ENCODE results near the gene METTL16. TPM values are rescaled to one million over a fixed set of nuclear protein-coding genes. Genes with fewer than 3 reads are reported as not detected.

The METTL16 gene
- polyA plus RNA-seq, 1 of the 3 experiments (the other 2 are of a cell fraction), result 8.1 TPM

GRCh38 chr17:2445638-2446037 lies 66.0 kb downstream of the METTL16 start (continued):
- TF ChIP-seq TAF1 (IDR thresholded peaks at IDR 0.05; ENCODE audit: borderline replicate concordance, low read depth, low read length), result no peak
- TF ChIP-seq USF1 (IDR thresholded peaks at IDR 0.05; ENCODE audit: borderline replicate concordance, low read depth), result no peak
- TF ChIP-seq MEF2A (IDR thresholded peaks at IDR 0.05; ENCODE audit: borderline replicate concordance, low read depth), result no peak

- ChIA-PET POLR2A (no interaction called here), CTCF (interaction anchor here (1.1 kb wide), 1 partner anchor 29 kb away, joined by 3 read pairs; no protein-coding TSS in a partner anchor)
- Histone ChIP-seq H3K9me3 (peaks cover 5% of the 10 kb centered on the region; the same call in 1 of the 2 replicates), H3K27ac (ENCODE audit: low read depth in 2 of 2, low read length in 1 of 2) (no peak overlapping the region), H3K79me2 (ENCODE audit: insufficient read depth) (no peaks in the 10 kb centered on the region; the same call in 1 of the 2 replicates), H3K4me3 (ENCODE audit: low read depth in 2 of 2, low read length in 1 of 2) (no peak overlapping the region), H3K4me2 (no peak overlapping the region), H3K27me3 (ENCODE audit: insufficient read depth) (no peaks in the 10 kb centered on the region), H3F3A (replicated peaks; ENCODE audit: insufficient read depth) (peaks cover 11% of the 10 kb centered on the region), H2AFZ (ENCODE audit: low read depth) (no peak overlapping the region), H3K9ac (no peak overlapping the region), H3K36me3 (replicated peaks in 1 of 2; ENCODE audit: control insufficient read depth in 1 of 2, insufficient read depth in 2 of 2, low read length in 1 of 2) (peaks cover 4 to 25% of the 10 kb centered on the region in 2 experiments), H4K20me1 (ENCODE audit: insufficient read depth) (no peaks in the 10 kb centered on the region), H3K4me1 (ENCODE audit: control insufficient read depth in 1 of 2, insufficient read depth in 2 of 2, low read depth in 1 of 2, low read length in 1 of 2) (peaks cover 2 to 3% of the 10 kb centered on the region in 2 experiments; a peak in 2 of 4 replicates), H3K9me2 (no peaks in the 10 kb centered on the region)
- TF ChIP-seq USF1 (IDR thresholded peaks at IDR 0.05; ENCODE audit: borderline replicate concordance, low read depth), result no peak
- TF ChIP-seq RCOR1 (IDR thresholded peaks at IDR 0.05; ENCODE audit: low read length), result no peak
- no peak for TF ChIP-seq NFIC (IDR thresholded peaks at IDR 0.05; ENCODE audit: borderline replicate concordance)
- TF ChIP-seq TCF12 (IDR thresholded peaks at IDR 0.05), result no peak
- TF ChIP-seq POLR2AphosphoS5 (IDR thresholded peaks at IDR 0.05; ENCODE audit: low read depth, low read length), result no peak
- TF ChIP-seq FOSL2 (IDR thresholded peaks at IDR 0.05; ENCODE audit: borderline replicate concordance, low read depth), result no peak
- TF ChIP-seq SIN3A (IDR thresholded peaks at IDR 0.05; ENCODE audit: borderline replicate concordance, low read depth, low read length), result no peak
- no peak for TF ChIP-seq CHD2 (IDR thresholded peaks at IDR 0.05; ENCODE audit: low read length, partially characterized antibody)
- no peak for TF ChIP-seq MEF2A (IDR thresholded peaks at IDR 0.05; ENCODE audit: borderline replicate concordance, low read depth)
- no peak for TF ChIP-seq GATA2 (CRISPR knock-in tag; IDR thresholded peaks at IDR 0.05)
- TF ChIP-seq ZBTB33 (IDR thresholded peaks at IDR 0.05; ENCODE audit: borderline replicate concordance, low read depth), result no peak
- DNase-seq, result no peak
- WGBS (ENCODE audit: low lambda C conversion rate), result 97% methylated on average over 8 of the region's 8 CpGs
These were observed 67.3 kb downstream of the METTL16 start for GRCh38 chr17:2444382-2444781.

All from SK-N-SH (cell line).